ENCODE data around the gene OR8G5.
"Not testable (repeated sequence)": the region's sequence is repeated elsewhere in the genome, so short reads cannot be mapped to it uniquely, and the experiment has no call there.

OR8G5 gene, protein sequence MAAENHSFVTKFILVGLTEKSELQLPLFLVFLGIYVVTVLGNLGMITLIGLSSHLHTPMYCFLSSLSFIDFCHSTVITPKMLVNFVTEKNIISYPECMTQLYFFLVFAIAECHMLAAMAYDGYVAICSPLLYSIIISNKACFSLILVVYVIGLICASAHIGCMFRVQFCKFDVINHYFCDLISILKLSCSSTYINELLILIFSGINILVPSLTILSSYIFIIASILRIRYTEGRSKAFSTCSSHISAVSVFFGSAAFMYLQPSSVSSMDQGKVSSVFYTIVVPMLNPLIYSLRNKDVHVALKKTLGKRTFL

DNA sequence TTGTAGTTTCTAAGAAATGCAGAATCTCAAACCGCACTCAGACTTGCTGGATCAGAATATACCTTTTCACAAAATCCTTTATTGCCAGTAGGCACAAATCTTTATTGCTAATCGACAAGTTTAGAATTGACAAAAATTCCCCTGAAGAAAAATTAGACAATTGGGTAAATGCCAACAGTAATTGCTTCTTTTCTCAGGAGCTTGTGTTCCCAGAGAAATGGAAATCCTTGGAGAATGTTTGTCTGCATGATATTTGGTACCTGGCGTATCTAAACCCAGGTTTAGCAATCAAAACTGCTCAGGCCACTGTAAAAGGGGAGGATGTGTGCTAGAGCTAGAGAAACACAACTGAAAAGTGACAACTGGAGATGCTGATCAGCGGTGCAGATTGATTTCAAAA, at the start of gene OR8G5:
TSS of gene OR8G5 (plus strand) at position 301 of the 400 bp plus-strand sequence. CDS start 8,556 bp downstream, outside the sequence.
- DNase-seq (ENCODE audit: low read depth, low spot score), result no peak

DNA sequence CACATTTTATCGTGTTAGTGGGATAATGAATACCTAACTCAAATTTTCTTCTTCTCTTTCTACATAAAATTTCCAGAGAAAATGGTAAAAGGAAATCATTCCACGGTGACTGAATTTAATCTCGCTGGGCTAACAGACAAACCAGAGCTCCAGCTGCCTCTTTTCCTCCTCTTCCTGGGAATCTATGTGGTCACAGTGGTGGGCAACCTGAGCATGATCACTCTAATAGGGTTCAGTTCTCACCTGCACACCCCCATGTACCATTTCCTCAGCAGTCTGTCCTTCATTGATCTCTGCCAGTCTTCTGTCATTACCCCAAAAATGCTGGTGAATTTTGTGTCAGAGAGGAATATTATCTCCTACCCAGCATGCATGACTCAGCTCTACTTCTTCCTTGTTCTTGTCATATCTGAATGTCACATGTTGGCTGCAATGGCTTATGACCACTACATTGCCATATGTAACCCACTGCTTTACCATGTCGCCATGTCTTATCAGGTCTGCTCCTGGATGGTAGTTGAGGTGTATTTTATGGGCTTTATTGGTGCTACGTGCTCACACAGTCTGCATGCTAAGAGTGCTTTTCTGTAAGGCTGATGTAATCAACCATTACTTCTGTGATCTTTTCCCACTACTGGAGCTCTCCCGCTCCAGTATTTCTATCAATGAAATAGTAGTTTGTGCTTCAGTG, 48.9 kb upstream of the OR8G5 start:
- no peak for DNase-seq (ENCODE audit: low read depth, low spot score)

DNA sequence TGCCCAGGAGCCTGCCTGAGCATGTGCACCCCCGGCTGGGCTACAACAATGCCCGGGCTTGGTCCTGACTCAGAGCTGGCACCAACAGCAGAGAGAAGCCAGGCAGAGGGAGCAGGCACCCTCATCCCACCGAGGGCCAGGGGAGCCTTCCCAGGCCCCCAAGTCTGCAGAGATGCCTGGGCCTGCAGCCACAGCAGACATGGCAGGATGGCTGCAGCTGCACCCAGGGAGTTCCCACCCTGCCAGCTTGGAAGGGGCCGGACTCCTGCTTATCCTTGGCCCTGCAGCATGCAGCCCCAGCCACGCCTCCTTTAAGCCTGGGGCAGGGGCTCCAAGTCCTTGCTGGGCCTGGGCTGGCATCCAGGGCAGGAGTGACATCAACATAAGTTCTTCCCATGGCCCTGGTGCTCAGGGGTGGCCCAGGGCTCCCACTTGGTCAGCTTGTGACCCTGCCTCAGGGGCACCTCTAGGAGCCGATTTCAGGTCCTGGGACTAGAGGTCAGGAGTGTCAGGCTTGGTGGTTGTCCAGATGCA, 46.3 kb upstream of the OR8G5 start:
- DNase-seq (ENCODE audit: low read depth, low spot score), result no peak

DNA sequence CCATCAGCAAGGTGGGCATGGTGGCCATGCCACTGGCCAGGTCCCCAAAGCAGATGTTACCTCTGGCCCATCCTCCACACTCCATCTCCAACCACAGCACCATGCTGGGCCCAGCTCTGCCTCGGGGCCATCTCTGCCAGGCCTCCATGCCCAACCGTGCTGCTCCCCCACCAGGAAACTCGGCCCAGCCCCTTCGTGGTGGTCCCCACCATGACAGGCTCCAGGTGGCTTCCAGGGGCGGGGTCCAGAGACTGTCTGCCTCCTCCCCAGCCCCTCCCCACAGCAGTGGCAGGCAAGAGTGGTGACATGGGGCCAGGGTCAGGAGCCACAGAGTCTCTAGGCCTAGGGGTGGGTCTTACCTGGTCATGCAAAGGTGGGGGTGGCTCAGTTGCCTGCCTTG, 45.8 kb upstream of the OR8G5 start:
- DNase-seq (ENCODE audit: low read depth, low spot score), result no peak

DNA sequence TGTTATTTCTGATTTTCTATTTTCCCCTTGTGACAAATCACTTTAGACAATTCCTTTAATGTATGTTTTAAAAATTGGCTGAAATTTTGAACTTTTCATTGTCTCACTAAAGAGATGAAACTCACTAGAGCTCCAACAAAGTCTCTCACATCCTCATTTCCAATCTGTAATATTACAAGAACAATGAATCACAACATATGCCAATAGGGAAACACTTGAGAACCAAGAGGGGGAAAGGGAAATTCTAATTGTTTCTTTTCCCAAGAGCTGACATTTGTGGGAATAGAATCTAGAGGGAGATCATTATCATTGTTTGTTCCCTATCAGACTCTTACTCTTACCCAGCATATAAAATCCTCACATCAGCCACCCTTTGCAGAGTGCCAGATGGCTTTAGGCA, 44.9 kb upstream of the OR8G5 start:
- no peak for DNase-seq (ENCODE audit: low read depth, low spot score)

DNA sequence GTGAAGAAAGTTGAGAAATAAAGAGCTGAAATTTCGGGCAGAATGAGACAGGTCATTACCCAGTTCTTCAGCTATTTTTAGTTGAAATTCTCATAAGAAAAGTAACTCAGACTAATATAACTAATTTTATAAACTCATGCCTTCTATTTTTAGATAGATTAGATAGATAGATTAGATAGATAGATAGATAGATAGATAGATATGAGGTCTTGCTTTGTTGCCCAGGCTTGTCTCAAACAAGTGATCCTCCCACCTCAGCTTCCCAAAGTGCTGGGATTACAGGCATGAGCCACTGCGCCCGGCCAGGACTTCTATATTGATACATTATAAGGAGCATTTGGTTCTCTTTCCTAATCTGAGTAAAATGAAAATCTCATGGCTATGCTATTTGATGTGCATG, 42.1 kb upstream of the OR8G5 start:
- DNase-seq (ENCODE audit: low read depth, low spot score), result no peak

DNA sequence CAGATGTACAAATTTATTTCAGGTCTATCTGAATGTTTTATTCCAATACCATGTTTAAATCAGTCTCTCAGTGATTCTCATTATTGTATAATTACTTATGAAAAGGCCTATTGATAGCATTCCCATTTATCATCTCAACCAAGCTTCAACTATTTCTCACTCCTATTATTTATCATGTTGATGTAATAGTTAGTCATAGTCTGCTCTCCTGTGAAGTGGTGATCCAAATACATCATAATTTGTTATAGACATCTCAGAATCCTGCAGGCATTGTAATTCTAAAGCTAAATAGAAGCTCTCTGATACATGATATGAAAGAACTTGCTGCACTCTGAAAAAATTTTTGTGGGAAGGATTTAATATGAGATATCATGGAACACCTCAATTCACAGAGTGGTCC, 37.0 kb upstream of the OR8G5 start:
- DNase-seq (ENCODE audit: low read depth, low spot score), result no peak

DNA sequence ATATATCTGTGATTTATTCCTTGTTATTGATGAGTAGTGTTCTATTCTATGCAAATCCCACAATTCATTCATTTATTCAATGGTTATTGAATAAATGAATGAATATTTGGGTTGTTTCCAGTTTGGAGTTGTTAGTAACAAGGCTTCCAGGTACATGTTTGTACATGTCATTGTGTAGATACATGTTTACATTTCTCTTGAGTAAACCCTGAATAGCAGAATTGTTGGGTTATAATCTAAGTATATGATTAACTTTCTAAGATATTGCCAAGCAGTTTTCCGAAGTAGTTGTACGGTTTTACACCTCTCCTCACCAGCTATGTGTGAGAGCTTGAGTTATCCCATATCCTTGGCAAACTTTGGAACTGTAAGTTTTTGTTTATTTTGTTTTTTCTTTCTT, 33.8 kb upstream of the OR8G5 start:
- DNase-seq (ENCODE audit: low read depth, low spot score), result no peak

DNA sequence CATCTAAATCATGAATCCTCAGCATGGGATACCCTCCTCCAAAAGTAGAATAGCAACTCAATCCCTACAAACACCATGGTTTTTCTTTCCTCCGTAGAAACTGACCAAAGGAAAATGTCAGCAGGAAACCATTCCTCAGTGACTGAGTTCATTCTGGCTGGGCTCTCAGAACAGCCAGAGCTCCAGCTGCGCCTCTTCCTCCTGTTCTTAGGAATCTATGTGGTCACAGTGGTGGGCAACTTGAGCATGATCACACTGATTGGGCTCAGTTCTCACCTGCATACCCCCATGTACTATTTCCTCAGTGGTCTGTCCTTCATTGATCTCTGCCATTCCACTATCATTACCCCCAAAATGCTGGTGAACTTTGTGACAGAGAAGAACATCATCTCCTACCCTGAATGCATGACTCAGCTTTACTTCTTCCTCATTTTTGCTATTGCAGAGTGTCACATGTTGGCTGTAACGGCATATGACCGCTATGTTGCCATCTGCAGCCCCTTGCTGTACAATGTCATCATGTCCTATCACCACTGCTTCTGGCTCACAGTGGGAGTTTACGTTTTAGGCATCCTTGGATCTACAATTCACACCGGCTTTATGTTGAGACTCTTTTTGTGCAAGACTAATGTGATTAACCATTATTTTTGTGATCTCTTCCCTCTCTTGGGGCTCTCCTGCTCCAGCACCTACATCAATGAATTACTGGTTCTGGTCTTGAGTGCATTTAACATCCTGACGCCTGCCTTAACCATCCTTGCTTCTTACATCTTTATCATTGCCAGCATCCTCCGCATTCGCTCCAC, 31.4 kb upstream of the OR8G5 start:
- not testable (repeated sequence) for DNase-seq (ENCODE audit: low read depth, low spot score)

DNA sequence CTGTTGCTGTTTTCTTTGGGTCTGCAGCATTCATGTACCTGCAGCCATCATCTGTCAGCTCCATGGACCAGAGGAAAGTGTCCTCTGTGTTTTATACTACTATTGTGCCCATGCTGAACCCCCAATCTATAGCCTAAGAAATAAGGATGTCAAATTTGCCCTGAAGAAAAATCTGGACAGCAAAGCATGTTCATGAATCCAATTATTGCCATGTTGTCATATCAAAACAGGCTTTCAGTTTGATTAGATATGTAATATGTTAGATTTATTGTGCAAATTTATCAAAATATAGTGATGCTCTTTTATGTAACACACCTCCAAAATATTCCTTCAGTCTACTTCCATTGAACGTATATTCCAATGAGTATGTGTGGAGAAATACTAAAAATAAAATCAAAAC, 30.7 kb upstream of the OR8G5 start:
- no peak for DNase-seq (ENCODE audit: low read depth, low spot score)

DNA sequence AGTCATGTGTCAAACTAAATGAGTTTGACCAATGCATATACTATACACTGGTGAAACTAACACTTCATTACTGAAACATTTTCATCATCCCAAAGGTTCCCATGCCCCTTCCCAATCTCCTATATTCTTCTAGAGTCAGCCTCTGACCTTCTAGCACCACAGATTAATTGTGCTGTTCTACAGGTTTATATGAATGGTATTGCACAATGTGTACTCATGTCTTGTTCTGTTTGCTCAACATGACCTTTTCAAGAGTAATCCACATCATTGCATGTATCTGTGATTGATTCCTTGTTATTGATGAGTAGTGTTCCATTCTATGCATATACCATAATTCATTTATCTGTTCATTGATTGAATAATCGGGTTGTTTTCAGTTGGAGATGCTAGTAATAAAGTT, 22.8 kb upstream of the OR8G5 start:
- no peak for DNase-seq (ENCODE audit: low read depth, low spot score)

DNA sequence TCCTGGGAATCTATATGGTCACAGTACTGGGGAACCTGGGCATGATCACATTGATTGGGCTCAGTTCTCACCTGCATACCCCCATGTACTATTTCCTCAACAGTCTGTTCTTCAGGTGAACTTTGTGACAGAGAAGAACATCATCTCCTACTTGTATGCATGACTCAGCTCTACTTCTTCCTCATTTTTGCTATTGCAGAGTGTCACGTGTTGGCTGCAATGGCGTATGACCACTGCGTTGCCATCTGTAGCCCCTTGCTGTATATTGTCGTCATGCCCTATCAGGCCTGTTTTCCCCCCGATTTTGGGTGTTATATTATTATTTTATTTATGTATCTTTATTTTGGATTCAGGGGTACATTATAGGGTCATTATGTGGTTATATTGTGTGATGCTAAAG, 17.7 kb upstream of the OR8G5 start:
- DNase-seq (ENCODE audit: low read depth, low spot score), result no peak

DNA sequence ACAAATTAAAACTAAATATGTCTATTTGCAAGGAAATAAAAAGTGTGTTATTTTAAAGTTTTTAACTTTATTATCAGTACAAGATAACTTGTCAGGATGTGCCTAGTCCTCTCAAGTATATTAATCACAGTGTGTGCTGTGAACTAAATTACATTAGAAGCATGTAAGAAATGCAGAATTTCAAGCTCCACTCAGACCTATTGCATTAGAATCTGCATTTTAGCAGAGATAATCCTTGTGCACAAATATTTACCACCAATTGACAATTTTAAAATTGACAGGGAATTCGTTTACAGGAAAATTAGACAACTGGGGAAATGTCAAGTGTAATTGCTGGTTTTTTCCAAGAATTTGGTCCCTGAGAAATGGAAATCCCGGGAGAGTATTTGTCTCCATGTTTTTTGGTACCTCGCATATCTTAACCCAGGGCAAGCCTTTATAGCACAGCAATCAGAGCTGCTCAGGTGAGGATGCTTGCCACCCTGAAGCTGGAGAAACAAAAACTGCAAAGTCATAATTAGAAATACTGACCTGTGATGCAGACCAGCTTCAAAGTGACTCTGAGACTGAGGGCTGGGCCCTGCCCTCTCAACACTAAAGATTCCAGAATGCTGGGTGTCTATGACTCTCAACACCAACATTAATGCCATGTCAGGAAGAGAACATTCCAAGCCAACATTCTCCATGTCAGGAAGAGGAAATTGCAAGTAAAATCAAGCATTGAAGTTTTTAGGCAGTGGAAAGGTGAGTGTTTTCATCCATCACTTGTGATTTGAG, 15.4 kb upstream of the OR8G5 start, which contains the start of gene OR8G1:
TSS of gene OR8G1 (plus strand) at position 475 of the 777 bp plus-strand sequence. CDS start 8,581 bp downstream, outside the sequence.
- DNase-seq (ENCODE audit: low read depth, low spot score), result no peak

DNA sequence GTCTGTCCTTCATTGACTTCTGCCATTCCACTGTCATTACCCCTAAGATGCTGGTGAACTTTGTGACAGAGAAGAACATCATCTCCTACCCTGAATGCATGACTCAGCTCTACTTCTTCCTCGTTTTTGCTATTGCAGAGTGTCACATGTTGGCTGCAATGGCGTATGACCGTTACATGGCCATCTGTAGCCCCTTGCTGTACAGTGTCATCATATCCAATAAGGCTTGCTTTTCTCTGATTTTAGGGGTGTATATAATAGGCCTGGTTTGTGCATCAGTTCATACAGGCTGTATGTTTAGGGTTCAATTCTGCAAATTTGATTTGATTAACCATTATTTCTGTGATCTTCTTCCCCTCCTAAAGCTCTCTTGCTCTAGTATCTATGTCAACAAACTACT, 6.3 kb upstream of the OR8G5 start:
- DNase-seq (ENCODE audit: low read depth, low spot score), result not testable (repeated sequence)

DNA sequence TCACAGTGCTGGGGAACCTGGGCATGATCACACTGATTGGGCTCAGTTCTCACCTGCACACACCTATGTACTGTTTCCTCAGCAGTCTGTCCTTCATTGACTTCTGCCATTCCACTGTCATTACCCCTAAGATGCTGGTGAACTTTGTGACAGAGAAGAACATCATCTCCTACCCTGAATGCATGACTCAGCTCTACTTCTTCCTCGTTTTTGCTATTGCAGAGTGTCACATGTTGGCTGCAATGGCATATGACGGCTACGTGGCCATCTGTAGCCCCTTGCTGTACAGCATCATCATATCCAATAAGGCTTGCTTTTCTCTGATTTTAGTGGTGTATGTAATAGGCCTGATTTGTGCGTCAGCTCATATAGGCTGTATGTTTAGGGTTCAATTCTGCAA, 8.9 kb downstream of the OR8G5 start:
- not testable (repeated sequence) for DNase-seq (ENCODE audit: low read depth, low spot score)

DNA sequence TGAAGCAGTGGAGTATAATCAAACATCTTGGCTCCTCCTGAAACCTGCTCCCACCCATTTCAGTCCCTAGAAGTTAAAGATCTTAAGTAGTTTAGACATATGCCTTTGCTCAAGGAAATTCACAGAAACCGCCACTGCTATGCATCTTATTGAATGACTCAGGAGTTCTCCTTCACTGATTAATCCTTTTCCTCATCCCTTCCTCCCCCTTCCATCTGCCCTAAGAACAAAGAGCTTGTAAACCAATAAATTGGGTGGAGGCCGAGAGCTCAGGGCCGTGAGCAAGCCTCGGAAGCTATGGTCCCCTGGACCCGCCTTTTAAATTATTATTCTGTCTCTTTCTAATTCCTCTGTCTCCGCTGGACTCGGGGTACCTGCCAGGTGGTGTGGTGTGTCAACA, 14.7 kb downstream of the OR8G5 start:
- not testable (repeated sequence) for DNase-seq (ENCODE audit: low read depth, low spot score)

DNA sequence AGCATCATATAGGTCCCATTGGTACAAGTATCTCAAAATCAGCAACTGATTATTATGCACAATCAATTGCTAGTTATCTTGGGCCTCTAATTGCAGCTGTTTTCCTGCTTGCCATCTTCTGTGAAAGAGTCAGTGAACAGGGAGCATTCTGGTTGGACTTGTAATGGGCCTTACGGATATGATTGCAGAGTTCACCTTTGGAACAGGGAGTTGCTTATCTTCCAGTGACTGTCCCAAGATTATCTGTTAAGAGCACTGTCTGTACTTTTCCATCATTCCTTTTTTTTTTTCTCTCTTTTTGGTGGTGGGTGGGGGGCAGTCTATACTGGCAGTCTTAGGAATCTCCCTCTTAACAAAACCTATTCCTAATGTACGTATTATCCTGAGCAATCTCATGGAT, 17.8 kb downstream of the OR8G5 start:
- DNase-seq (ENCODE audit: low read depth, low spot score), result no peak

DNA sequence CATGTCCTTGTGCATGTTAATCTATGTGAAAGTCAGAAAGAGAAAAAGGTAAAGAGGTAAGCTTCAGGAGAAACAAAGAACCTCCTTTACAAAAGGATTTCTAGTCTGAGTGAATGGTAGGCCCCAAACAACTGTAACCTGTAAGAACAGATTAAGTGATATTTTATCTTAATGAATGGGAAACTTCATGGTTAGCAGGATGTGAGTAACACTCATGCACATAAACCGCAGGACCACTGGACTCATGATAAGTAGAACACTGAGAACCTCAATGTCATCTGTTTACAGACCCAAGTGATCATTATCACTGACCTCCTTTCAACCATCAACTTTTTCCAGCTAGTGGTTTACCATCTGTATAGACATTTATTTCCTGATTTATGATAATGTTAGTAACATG, 19.9 kb downstream of the OR8G5 start:
- DNase-seq (ENCODE audit: low read depth, low spot score), result no peak

DNA sequence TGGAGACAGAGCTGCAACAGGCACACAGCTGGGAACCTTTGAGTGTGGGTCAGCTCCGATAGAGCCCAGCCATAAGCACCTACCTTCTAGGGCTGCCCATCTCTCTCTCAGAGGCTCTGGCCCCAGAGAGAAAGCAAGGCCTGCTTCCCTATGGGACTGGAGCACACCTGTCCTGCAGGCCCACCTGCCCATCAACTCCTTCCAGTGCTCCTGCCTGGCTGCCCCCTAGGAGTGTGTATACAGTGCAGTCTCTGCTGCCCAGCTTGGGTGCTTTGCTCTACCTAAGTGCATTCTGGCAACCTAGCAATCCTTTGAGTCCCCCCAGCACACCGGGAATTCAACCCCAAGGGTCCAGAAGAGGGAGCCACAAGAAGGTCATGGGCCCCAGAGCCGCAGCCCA, 21.0 kb downstream of the OR8G5 start:
- no peak for DNase-seq (ENCODE audit: low read depth, low spot score)

DNA sequence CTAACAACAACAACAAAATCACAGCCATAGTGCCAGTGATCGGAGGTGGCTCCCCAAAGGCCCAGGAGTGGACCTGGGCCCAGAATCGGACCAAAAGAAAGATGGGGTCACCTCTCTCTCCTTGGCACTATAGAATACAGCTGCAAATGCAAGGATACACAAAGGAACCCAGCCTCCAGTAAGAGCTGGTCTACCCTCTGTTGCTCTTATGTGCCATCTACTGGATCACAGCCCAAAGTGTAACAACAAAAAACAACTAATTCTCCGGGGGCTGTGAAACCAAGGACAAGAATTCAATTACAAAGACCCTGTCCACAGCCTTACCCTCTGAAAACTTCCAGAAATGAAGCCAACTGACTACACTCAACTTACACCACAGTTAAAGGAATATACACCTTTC, 21.6 kb downstream of the OR8G5 start:
- no peak for DNase-seq (ENCODE audit: low read depth, low spot score)

DNA sequence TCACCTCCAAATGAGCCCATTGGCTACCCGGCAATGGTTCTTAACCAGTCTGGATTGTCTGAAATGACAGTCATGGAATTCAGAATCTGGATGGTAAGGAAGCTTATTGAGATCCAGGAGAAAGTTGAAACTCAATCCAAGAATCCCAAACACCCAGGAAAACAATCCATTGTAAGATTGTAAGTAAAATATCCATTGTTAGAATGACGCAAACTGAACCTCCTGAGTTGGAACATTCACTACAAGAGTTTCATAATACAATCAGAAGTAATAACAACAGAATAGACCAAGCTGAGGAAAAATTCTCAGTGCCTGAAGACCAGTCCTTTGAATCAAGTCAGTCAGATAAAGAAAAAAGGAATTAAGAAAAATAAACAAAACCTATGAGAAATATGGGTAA, 22.1 kb downstream of the OR8G5 start:
- DNase-seq (ENCODE audit: low read depth, low spot score), result no peak

Measured in activated naive CD8-positive, alpha-beta T cell treated with anti-CD3 and anti-CD28 coated beads, Interleukin-2, amount 50 U/mL, for 16 hours (primary cell).